C4-2B (cell line): ENCODE data around the gene CBX2.

Experiments
- H3K27ac ChIP-seq: fragments of 450-650 bp; 2 replicates; pipeline ENCODE4 v1.5.1; 2017
- ZFX ChIP-seq: fragments of 450-650 bp; IDR thresholded peaks from 2 replicates; pipeline ENCODE4 v1.6.1; 2017
- TF ChIP-seq, protein P1 (sequence below): fragments of 450-650 bp; conservative IDR thresholded peaks from 2 replicates; pipeline ENCODE4 v1.5.1; 2017; ENCODE audit warnings: mild to moderate bottlenecking

The CBX2 gene

DNA sequence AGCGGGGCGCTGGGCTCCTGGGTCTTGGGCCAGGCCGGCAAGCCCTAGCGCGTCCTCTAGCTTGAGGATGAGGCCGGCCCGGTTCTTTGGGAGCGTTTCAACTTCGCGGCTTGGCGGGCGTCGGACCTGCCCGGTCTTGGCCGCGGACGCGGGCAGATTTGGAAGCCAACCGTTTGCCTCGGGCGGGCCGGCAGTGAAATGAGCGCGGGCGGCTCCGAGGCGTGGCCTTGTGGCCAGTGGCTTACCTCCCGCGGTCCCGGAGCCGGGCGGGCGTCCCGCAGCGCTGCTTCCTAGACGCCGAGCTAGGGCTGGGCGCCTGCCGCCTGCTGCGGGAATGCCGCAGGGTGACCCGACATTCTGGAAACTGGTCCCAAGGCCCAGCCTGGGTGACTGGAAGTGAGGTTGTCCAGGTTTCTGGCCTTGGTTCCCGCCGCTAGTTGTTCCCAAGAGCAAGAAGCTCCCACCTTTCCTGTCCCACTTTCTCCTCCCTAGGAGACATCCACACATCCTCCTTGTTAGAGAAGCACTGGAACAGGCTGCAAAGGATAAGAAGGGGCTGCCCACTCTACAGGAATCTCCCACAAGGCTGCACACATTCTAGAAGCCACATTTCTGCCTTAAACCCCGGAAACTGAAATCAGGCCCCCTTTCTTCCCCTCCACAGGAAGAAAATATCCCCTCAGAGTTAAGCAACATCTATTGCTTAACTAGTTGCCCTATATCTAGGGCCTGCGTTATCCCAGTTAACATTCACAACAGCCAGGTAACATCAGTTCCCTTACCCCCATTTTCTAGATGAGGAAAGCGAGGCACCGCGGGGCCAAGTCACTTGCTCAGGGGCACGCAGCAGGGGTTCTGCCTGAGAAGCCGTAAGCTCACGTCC lies 23.4 kb downstream of the CBX2 start:
- peak overlapping the region; percentile 44 for H3K27ac ChIP-seq
- TF ChIP-seq, protein P1, sequence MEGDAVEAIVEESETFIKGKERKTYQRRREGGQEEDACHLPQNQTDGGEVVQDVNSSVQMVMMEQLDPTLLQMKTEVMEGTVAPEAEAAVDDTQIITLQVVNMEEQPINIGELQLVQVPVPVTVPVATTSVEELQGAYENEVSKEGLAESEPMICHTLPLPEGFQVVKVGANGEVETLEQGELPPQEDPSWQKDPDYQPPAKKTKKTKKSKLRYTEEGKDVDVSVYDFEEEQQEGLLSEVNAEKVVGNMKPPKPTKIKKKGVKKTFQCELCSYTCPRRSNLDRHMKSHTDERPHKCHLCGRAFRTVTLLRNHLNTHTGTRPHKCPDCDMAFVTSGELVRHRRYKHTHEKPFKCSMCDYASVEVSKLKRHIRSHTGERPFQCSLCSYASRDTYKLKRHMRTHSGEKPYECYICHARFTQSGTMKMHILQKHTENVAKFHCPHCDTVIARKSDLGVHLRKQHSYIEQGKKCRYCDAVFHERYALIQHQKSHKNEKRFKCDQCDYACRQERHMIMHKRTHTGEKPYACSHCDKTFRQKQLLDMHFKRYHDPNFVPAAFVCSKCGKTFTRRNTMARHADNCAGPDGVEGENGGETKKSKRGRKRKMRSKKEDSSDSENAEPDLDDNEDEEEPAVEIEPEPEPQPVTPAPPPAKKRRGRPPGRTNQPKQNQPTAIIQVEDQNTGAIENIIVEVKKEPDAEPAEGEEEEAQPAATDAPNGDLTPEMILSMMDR, result no peak
- no peak for TF ChIP-seq ZFX

DNA sequence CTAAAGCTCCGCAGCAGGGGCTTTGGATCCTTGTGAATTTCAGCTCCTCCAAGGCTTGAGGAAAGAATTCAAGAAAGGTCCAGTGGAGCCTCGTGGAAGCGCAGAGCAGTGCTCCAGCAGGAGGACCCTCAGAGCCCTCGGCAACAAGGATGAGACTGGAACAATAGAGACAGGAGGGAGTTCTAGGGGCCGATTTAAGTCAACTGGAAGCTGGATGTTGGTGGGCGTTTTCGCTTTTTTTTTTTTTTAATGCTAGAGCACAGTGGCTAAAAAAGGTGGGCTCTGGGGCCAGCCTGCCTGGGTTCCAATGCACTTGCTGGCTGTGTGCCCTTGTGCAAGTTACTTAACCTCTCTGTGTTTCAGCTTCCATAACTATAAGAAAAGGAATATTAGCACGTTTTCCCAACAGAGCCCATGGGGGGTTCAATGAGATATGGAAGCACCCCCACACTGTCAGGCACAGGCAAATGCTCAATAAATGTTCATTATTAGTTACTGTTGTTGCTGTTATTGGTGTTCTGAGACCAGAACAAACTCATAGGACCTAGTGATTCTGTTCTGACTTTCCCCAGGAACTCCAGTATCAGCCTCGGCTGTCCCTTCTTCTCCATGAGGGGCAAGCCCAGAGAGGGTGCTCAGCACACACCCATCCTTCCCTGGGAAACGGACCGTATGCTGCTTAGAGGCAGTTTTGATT lies 24.2 kb downstream of the CBX2 start:
- TF ChIP-seq ZFX, result no peak
- TF ChIP-seq, protein P1, result no peak
- H3K27ac ChIP-seq, result no peak overlapping the region

DNA sequence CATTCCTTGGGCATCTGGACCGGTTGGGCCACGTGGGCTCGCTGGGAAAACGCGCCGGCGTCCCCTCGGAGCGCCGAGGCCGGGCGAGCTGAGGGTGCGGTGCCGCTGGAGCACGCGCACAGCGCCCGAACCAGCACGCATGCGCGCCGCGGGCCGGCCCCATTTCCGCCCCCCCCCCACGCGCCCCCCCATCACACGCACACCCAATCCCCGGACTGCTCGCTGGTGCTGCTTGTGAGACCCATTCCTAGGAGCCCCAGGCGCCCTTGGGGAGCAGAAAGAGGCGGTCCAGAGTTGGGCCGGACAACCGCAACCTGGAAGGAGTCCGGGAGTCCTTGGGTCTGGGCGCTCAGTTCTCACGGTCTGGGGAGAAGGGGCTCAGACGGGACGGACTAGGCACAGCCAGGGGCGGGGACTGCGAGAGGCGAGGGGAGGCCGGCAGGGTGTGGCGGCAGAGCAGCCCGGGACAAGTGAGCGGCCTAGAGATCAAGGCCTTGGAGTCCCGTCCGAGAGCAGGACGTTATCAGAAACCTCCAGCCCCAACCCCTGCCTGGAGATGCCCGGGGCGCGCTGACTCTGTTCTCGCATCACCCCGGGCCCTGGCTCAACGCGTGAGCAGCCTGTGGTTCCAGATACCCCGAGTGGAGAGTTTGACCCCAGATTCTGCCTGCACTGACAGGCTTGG lies 24.9 kb downstream of the CBX2 start:
- no peak overlapping the region for H3K27ac ChIP-seq
- TF ChIP-seq, protein P1, result no peak
- TF ChIP-seq ZFX, result no peak

DNA sequence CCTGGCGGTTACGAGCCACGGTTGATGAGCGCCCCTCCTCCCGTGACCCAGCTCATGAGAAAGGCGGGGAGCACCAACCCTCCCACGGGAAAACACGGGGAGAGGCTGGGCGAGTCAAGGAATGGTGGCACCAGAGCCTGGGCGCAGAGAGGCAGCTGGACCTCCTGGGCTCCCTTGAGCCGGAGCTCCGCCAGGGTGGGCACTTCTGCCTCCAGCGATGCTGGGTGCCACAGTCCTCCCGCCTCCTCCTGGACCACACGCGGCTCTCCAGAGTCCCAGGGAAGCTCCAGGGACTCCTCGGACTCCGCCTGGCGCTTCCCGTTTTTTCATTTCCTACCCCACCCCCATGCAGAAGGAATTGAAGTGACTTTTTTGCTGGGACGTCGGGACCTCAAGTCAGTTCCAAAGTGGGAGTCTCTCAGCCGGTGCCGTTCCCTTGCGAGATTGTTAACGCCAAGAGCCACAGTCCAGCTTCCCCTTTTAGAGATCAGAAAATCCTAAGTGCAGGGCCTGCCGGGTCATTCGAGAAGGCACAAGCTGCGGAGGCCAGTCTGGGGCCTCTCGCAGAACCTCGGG lies 25.6 kb downstream of the CBX2 start:
- TF ChIP-seq, protein P1, result no peak
- TF ChIP-seq ZFX, result no peak
- H3K27ac ChIP-seq, result peak overlapping the region; percentile 69

DNA sequence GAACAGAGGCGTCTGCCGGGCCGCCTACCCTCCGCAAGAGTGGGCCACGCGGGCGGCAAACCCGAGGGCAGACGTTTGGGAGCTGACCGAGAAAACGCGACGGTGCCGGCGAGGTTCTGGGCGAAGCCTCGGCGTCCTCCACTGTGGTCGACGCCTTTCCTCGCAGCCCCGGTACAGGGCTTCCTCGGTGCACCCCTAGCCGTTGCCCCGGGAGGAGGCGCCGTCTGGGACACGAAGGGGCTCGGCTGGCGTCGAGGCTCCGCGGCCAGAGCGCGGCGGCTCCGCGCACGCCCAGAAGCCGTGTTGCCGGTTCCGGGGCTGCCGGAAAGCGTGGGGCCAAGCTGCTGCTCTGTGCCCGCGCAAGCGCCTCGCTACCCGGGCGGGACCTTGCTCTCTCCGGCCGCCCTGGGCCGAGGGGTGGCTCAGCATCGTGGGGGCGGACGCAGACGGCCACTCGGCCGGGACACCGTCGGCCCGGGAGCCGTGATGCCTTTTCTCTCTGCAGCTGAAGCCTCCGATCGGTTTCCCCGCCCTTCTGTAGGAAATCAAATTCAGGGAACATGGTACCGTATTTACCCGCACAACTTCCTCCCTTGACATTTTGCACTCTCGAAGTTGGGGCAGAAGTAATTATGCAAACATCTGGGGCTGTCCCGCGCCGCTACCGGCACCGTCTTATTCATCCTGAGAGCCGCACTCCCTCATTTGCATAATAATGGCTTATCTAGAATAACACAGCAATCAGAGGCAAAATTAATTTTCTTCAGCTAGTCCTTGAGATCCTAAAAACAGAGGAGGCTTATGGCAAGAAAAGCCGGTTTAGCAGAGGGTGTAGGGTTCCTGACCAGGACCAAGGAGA lies 26.3 kb downstream of the CBX2 start:
- H3K27ac ChIP-seq, result peak overlapping the region; percentile 69
- 0 out of 2 replicates have a peak, but pooled peaks have one; percentile 14 for TF ChIP-seq ZFX
- TF ChIP-seq, protein P1, result no peak

DNA sequence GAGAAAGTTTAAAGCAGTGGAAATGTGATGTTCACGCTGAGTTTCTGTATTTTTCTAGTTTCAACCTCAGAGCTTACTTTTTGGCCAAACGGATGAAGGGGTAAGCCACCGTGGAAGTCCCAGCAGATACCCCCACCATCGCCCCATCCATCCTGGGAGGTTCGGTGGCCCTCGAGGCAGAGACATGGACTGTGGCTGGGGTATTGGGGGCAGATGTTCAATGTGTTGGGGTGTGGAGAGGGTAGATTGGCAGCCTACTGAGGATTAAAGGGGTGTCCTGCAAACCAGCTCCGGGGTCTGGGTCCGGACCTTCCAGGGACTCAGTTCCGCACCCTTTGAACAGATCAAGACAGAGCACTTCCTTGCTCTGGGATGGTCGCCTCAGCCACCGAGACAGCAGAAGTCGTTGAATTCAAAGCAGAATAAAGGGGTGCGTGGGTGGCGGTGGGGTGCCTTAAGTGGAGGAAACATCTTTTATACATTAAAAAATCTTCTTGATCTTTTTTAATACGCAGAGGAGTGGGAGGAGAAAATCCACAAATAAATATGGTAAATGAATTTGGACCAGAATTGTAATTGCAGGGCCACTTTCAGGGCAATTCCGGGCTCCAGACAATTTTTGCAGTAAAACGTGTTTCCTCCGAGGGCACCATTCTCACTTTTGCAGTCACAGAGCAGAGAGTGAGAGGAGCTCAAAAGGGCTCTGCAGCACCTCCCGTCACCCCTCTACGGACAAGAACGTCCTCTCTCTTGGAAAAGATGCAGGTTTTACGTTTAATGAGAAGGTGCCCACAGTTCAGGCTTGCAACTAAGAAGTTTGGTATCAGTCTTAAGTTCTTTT lies 27.1 kb downstream of the CBX2 start:
- no peak for TF ChIP-seq ZFX
- TF ChIP-seq, protein P1, result no peak
- peak overlapping the region; percentile 69 for H3K27ac ChIP-seq
